GM19438 (cell line): Measurements from ENCODE around the gene THUMPD2.
"Not testable (repeated sequence)": the region's sequence is repeated elsewhere in the genome, so short reads cannot be mapped to it uniquely, and the experiment has no call there.

Experiments used
- ATAC-seq: cut with Tn5 transposase; IDR thresholded peaks from one replicate; pipeline ENCODE4 v1.9.1; 2021; ENCODE audit warnings: low read depth; ENCODE audit not compliant: unreplicated experiment

The THUMPD2 gene

DNA sequence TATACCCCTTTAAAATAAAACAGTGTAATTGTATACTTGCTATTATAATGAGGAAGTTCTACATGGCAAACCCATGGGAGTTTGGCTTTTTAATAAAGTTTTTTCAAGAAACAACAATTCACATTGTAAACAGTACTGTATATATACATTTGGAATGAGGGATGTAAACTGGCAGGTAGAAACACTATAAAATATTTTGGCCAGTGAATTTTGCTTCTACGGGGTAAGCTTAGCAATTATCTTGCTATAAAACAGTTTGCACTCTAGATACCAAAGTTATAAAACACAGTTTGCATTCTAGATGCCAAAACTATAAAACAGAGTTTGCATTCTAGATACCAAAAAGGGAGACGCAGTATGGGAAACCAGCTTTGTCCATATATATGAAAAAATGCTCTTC is 16.6 kb downstream of the THUMPD2 start:
- no peak for ATAC-seq

DNA sequence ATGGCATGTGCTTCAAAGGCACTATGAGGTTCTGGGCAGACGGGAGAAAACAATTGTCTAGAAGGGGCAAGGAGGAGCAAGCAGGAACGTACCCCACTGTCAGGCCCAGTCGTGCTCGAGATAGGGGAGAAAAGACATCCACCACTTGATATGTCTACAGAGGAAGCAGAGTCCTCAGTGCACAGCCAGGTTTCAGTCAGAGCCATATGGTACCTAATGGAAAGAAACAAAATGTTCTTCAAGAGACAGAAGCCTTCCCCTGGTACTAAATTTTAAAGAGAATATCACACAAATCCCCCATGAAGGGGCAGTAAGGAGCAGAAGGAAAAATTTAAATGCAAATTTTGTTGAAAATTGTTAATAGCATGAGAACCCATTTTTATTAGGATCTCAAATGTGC is 21.9 kb downstream of the THUMPD2 start:
- no peak for ATAC-seq

DNA sequence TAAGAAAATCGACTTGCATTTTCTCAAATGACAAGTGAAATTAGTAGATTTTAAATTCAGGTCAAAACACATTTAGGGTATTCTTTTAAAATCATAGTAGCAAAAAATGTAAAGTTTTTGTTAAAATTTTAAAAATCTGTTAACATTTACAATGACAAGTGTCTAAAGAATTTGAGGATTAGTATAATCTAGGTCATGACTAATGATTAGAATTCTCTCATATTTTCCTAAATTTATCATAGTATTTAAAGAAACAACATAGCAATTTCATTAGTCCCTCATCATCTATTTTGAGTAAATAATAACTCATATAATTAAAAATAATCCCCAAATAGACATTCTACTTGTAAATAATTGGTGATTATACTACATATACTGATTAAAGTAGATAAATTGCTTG is 23.6 kb downstream of the THUMPD2 start:
- ATAC-seq, result no peak

DNA sequence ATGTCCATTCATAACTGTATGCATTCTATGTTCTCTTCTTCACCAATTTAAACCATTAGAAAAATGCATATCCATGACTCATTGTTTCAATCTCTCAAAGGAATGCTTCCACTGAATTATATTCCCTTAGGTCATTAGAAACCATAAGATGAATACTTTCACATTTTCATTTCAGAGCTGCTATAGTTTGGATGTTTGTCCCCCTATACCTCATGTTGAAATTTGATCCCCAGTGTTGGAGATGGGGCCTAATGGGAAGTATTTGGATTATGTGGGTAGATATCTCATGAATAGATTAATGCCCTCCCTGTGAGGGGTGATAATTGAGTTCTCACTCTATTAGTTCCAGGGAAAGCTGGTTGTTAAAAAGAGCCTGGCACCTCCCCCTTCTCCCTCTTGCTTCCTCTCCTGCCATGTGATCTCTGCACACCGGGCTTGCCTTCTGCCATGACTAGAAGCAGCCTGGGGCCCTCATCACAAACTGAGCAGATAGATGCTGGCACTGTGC is 35.7 kb downstream of the THUMPD2 start:
- no peak for ATAC-seq

DNA sequence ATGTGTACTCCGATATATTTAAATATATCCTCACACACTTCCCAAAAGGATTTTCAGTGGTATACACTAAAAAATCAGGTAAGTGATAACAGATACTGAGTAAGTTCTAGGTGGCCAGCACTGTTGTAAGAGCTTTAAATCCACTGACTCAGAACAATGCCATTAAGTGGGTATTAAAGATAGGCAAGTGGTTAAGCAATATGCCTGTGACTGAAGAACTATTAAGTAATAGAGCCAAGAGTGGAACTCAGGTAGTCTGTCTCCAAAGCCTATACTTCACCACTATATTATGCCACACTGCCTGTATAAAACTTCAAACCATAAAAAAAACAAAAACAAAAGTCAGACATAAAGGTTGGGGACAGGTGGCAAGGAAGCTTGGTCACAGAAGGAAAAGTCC is 37.2 kb downstream of the THUMPD2 start:
- ATAC-seq, result no peak

DNA sequence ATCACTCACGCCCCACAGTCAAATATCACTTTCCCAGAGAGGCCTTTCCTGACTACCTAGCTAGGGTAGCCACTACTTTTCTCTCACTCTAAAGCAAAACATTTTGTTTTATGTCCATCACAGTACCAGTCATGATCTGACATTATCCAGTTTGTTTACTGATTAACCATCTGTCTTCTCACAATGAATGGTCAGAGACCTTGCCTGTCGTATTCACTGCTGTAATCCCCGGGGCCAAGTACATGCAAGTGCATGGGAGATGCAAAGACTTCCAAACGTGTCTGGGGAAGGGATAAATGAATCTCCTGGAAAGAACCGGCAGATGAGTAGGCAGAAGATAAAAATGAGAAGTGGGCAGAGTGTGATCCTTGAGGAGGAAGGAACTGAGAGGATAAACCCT is 39.7 kb downstream of the THUMPD2 start:
- ATAC-seq, result no peak

DNA sequence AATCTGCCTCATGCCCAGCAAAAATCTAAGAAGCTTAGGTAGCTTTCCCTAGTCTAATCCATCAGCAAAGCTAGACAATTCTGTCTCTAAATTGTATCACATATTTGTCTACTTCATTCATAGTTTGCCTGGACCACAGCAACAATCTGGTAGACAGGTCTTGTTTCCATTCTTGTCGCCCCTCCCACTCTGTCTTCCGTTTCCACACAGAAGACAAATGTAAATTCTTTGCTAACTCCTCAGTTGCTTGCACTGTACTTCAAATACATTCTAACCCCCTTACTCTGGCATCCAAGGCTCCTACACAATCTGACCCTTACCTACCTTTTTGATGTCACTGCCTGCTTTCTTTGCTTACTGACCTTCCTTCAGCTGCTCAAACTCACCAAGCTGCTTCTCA is 40.1 kb downstream of the THUMPD2 start:
- ATAC-seq, result no peak

DNA sequence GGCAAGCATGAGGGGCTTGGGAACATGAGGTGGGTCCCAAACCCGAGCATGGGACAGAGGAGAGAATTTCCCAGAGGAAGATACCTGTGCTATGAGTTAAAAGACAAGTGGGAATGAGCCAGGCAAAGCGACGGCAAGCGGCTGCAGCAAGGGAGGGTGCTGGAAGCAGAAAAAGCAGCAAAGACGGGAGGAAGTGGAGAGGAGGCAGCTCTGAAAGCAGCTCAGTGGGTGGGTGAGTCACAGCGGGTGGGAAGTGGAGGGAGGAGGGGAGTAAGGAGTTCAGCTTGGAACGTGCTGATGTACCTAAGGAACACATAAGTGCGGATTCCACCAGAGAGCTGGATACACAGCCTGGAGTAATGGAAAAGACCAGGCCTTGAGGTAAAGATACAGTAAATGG is 41.4 kb downstream of the THUMPD2 start:
- ATAC-seq, result no peak

DNA sequence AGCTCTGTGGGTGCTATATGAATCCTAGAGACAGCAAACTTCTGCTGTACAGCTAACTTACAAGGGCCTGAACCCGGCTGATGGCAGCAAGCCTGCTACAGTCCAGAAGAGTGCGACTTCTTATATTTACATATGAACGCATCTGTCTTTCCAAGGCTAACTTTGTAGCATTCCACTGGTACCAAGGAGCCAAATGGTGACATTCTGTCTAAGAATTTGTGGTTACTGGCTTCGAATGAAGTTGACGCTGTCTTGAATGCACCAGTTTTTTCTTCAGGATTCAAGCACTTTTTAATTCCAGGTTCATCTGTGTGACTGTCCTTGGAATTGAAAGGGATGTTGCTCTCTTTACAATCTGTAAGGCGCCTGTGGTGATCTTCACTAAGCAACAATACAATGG is 42.4 kb downstream of the THUMPD2 start:
- ATAC-seq, result no peak

DNA sequence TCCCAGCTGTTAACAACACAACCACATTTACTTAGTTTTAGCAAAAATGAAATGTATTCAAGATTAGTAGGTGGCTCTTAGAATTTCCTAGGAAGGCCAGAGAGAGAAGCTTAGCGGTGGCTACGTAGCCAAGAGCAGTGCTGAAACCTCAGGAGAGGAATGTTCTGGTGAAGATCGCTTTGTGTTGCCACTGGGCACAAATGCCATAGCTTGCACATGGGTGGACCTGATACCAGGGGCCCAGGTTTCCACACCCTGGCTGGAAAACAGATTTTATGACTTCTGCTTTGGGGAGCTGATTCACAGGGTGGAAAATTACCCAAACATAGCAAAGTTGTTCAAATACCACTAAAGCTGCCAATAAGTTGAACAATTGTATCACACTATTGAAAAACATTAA is 43.4 kb downstream of the THUMPD2 start:
- ATAC-seq, result no peak

DNA sequence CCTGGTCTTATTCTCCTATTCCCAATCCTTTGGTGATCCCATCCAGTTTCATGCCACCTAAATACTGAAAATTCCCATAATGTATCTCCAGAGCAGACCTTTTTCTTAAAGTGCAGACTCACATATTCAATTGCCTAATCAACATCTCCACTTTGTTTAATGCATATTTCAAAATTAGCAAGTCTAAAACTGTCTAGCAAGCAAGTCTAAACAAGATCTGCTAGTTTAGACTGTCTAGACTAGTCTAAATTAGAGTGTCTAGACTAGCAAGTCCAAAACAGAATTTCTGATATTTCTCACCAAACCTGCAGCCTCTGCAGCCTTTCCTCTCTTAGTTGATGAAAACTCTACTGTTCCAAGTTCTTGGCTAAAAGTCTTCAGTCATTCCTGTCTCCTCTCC is 44.6 kb downstream of the THUMPD2 start:
- no peak for ATAC-seq

DNA sequence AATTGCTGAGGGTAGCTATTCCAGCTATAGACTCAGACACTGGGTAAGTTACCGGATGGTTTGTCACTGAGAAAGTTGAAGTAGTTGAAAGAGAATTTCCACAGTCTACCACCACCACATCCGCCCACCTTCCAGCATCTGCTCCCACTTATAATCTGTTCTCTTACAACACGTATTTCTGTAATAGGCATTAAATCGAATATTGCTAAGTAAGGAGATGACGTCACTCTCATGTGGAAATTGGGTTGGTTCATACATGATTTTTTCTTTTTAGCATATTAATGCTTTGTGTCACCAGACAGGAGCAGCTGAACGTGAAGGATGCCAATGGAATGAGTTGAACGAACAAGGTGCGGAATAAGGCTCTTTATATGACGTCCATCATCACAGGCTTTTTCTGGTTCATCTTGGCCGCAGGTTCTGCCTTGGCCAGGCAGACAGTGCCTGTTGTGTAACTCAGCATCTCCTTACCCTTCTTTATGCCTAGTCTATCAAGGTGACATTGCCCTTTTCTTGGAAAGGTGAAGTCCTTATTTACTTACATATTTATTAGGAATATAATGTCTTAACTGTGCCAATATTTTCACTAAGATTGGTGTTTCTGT is 45.9 kb downstream of the THUMPD2 start:
- ATAC-seq, result no peak

DNA sequence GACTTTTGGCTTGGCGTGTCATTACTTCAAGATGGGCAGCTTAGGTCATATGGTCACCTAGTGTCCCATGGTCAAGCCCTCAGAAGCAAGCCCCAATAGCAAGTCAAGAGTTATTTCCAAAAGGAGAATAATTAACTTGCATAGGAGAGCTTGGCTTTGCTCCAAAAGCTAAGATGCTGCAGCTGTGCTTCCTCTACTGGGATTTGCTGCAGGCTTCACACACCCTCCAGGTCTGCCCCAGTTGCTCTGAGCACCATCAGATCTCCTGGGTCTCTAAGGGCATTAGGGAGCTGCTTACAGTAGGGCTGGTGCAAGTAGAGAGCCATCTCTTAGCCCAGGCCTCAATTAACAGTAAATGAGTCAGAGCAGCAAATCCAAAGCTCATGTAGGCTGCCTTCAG is 46.6 kb downstream of the THUMPD2 start:
- ATAC-seq, result no peak

DNA sequence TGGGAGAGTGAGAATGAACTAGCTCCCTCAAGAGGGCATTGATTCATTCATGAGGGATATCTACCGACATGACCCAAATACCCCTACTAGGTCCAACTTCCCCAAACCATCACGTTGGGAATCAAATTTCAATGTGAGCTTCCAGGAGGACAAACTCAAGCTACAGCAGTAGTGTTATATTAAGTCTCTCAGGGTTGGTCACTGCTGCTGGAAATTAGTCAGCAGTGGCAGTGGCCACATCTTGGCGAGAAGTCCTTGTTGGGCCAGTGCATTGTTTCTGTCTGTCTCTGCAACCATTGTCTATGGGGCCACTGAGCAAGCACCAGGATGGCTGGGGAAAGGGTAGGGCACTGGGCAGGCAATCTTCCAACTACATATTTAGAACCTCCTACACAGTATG is 47.5 kb downstream of the THUMPD2 start:
- no peak for ATAC-seq

DNA sequence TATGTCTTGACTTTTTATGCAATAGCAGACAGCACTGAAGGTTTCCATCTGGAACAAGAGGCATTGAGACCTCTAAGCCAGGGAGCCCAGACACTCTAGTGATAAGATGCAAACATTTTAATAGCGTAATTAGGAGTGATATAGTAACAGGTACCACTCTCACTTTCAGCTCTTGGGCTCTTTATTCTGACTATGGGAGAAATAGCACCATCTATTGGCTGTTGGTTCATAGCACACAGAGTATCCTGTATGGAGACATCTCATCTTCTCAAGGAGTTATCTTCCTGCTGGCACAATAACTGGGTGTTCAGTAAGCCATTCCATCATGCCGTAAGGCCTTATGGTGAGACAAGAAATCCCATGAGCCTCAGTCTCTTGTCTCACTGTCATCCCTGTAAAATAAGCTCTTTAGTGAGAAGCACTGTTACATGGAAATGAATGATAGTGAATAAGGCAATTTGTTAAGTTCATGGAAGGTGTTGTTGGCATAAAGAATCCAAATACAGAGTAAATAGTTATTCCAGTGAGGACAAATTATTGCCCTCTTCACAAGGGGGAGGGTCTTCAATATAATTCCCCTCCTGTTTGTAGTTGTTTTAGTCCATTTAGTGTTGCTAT is 48.3 kb downstream of the THUMPD2 start:
- peak; percentile 51 for ATAC-seq

DNA sequence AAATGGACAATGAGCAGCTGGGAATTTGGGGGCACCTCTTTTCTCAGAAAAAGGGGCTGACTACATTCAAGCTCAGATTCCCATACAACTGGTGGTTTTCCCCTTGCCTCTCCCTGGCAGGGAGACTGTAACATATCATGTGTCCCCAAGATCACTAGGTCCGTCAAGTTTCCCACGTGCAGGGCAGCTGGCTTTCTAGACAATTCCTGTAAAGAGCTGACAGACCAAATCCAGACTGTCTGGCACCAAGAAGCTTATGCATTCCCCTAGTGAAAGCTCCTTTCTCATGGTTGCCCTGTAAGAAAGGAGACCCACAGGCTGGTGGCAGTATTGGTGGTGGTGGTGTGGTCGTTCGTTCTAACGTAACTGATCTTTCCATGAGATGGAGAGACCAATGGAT is 48.8 kb downstream of the THUMPD2 start:
- no peak for ATAC-seq

DNA sequence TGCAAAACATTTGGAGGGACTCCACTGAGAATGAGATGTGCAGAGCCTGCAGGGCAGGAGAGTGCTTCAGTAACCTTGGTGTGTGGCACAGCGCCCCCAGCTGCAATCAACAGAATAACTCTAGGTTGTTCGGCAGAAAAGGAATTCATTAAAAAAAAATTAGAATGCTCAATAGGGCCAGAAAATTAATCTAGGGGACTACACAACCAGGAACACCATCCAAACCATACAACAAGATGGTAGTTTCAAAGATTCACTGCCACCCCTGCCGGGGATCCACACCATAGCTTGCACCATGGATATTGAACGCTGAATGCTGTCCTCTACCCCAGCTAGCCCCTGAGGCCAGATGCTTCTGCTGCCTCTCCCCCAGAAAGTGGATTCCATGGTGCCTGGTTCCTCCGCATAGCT is 50.1 kb downstream of the THUMPD2 start:
- no peak for ATAC-seq

DNA sequence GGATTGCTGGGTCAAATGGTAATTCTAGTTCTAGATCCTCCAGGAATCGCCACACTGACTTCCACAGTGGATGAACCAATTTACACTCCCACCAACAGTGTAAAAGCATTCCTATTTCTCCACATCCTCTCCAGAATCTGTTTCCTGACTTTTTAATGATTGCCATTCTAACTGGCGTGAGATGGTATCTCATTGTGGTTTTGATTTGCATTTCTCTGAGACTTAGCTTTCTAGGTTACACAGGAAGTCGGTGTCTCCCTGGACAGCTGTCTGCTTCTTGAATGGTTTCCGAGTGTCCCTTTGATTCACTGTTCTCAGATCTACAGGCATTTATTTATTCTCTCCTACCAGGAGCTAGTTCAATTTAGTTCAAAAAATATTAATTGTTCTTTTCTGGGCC is 51.0 kb downstream of the THUMPD2 start:
- ATAC-seq, result not testable (repeated sequence)

DNA sequence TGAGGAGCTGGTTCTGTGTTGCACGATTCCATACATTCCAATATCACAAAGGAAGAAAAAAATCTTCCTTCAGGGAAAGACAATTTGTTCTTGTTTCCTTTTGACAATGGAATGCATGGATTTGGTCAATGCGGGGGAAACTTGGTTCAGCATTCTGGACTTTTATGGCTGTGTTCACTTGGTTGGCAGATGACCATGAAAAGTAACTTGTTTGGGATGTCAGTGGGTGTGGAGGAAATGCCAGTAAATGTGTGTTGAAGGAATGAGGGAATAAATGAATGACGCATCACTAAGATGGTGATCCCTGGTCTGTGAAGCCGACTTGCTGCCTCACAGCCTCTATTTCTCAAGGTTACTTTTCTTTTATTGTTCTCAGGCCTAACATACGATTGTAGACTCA is 53.7 kb downstream of the THUMPD2 start:
- no peak for ATAC-seq

DNA sequence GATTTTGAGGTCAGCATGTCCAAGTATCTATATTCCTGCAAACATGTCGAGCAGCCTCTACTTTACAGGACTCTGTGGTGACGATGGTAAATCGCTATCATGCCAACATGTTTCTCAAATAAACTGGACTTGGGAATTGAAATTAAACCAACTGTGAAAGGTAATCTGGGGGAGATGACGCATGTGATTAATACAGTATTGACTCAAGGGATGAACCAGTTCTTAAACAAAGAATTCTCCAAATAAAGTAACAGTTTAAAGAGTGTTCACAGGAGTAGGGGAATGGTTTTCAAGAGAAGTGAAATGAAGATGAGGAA is 54.3 kb downstream of the THUMPD2 start:
- no peak for ATAC-seq

DNA sequence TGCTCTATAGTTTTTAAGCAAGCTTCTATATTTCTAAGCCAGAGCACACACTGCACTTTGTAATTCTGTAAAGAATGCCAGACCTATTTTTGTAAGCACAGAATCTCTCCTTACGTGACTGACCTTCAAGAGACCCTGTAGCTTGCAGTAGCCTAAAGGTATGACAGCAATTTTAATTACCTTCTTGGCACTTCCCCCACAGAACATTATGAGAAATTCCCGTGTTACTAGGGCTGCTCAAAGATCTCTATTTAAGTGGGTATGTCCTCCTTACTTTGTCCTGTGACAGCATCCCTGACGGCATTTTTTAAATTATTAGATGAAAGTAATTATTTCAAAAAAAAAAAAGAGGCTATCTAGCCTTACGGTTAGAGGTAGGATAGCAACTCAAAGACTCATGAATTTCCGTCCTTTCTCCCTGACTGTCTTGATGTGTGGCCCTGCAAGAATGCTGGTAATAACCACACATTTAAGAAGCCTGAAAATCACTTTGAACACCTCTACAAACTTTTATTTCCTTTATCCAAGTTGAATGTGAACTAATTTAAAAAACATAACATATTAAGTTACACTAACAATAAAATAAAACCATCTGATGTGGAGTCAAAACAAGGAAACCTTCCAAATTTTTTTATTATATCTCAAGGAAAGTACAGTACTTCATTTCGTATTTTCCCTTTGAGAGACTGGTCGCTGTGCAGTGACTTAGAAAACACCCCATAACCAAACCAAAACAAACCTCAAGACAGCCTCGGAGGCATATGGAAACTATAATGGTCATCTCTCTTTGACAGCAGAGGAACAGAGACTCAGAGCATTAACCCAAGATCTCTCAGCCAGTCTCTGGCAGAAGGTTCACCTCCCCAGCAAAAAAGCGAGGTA is 54.9 kb downstream of the THUMPD2 start:
- ATAC-seq, result no peak

DNA sequence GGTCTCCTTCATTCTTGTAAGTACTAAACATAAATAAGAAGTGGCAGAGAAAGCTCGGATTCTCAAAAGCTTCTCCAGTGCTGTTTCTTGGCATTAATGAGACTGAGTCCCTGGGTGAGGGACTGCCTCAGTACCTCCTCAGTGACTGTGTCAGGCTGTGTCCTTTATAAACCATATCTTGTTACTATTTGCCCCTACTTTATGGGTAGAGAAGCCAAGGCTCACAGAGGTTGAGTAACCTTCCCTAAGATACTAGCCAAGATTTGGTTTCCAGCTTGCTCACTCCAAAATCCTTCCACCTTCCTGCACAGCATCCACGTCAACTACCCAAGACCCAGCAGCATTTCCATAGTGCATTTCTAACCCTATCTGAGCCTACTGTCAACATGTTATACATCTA is 55.6 kb downstream of the THUMPD2 start:
- no peak for ATAC-seq
